NB4 (cell line): ENCODE results near the gene U2AF1.
"Not testable (repeated sequence)": the region's sequence is repeated elsewhere in the genome, so short reads cannot be mapped to it uniquely, and the experiment has no call there.

Experiments used
- DNase-seq: peaks from one replicate; pipeline ENCODE4 v3.0.0; 2010; ENCODE audit warnings: low read depth
- H3K4me3 ChIP-seq: one replicate; pipeline ENCODE4 v1.5.1; 2011; ENCODE audit warnings: mild to moderate bottlenecking, low read depth, low read length, moderate library complexity

U2AF1 gene, protein sequence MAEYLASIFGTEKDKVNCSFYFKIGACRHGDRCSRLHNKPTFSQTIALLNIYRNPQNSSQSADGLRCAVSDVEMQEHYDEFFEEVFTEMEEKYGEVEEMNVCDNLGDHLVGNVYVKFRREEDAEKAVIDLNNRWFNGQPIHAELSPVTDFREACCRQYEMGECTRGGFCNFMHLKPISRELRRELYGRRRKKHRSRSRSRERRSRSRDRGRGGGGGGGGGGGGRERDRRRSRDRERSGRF

DNA sequence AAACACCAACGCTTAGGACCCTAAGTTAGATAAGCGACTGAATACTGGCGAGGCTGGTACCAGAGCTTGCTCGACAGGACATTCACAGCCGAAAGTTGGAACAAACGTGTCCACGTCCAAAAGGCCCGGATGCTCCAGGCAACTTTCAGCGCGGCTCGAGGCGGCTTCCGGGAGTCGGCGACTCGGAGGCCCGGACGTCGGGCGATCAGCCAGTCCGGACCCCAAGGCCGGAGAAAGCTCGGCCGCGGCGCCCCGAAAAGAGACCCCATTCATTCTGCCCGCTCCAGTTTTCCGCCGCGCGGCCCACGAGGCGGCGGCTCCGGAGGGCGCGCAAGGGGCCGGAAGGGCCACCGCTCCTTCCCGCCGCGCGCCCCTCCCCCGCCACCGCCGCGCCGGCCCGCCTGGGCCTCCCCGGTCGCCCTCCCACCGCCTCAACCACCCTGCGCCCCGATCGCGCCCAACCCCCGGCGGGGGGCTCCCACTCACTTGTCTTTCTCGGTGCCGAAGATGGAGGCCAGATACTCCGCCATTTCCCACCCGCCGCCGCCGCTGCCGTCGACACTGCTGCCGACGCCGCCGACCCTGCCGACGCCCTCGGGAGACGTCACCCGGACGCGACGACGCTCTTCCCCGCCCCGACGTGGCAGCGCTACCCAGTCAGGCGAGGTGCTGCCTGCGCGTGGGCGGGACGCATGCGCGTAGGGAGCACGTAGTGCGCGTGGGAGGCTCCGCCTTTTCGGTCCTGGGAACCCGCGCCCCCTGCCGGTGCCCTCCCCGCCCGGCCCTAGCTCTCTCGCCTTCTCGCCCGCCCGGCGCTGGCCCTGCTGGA lies at the start of gene U2AF1:
U2AF1 (minus strand) TSS at position 606 of the 829 bp plus-strand sequence; CDS start at position 530, 76 bp downstream.
- H3K4me3 ChIP-seq = peak within 1 kb of the TSS; percentile 55
- DNase-seq = peak; percentile 25

DNA sequence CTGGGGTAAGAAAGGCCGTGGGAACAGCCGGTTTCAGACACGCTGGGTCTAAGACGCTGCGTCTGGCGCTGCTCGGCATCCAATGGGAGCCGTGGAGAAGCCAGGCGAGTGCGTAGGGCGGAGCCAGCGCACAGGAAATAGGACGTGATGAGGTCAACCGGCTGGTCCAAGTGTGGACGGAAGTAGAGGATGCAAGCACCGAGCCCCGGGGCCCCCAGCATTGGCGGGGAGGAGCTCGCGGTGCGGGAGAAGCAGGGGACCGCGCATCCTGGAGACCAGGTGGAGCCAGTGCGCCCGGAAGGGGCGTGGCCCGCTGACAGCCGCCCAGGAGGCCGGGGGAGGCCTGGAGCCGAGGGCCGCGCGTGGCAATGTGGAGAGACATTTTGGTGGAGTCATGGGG lies 46.2 kb upstream of the U2AF1 start:
- not testable (repeated sequence) for DNase-seq, H3K4me3 ChIP-seq

DNA sequence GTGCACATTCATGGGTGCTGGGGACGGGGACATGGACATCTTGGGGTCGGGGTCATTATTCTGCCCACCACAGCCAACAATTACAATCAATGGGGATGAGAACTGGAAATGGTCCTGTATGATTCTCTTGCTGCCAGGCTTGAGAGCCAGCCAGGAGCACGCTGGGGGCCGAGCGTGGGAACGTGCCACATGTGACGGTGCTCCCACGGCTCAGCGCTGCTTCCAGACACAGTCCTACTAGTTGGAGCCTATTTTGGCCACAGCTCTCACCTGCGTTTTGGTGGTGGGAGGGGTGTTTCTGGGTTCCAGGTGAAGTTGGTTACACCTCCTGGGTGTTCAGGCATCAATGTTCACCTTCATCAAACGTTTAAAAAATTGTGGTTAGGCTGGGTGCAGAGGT lies 42.0 kb upstream of the U2AF1 start:
- not testable (repeated sequence) for DNase-seq, H3K4me3 ChIP-seq

DNA sequence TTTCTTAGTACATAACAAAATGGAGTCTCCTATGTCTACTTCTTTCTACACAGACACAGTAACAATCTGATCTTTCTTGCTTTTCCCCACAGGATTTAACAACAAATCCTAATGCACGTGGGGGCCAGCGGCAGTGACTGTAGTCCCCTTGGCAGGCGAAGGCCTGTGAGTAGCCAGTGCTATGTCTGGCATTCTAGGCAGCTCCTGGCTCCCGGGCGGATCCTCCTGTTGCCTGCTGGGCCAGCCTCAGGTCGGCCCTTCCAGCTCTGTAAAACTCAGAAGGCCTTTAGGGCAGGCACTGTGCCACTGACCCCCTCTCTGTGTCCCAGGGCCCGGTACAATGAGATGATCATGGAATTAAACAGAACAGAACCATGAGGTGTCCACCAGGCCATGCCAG lies 40.6 kb upstream of the U2AF1 start:
- H3K4me3 ChIP-seq, DNase-seq: not testable (repeated sequence)

DNA sequence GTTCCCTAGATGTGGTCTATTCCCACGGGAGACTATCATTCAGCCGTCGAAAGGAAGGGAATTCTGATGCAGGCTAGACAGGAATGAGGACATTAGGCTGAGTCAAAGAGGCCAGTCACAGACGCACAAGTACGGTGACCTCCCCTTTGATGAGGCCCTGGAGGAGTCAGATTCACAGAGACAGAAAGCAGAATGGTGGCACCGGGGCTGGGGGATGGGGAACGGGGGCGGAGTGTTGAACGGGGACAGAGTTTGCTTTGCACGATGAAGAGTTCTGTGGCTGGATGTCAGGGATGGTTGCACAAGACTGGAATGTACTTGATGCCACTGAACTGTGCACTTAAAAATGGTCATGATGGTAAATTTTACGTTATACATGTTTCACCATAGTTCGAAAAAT lies 39.3 kb upstream of the U2AF1 start:
- H3K4me3 ChIP-seq, DNase-seq: not testable (repeated sequence)

DNA sequence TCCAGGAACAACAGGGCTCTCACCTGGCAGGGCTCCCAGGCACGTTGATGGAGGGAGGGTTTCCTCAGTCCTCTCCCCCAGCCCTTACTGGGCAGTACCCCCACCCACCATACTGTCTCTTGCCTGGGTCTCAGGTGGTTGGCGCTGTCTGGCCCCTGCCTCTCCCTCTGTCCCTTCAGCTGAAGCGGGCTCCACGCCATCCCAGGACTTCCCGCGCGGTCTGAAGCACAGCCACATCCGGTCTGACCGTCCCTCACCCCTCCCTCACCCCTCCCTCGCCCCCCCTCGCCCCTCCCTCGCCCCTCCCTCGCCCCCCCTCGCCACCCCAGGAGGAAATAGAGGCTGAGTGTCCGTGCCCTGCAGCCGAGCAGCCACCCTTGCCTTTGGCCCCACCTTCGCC lies 34.0 kb upstream of the U2AF1 start:
- H3K4me3 ChIP-seq, DNase-seq: not testable (repeated sequence)

DNA sequence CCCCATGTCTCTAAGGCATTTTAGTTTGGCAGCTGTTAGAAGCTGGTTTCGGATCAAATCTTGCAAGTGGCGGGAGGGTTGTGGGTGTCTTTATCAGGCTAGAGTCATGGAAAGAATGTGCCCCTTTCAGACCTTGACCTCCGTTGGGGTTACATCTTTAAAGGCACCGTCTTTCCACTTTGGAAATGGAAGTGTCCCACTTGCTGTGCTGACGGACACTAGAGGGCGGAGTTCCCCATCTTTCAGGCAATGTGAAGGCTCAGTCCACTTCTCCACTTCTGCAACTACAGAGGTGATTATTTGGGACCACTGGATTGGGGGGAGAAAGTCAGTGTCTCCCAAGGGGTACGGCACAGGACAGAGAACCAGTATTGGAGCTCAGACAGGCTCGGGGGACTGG lies 31.6 kb upstream of the U2AF1 start:
- not testable (repeated sequence) for DNase-seq, H3K4me3 ChIP-seq

DNA sequence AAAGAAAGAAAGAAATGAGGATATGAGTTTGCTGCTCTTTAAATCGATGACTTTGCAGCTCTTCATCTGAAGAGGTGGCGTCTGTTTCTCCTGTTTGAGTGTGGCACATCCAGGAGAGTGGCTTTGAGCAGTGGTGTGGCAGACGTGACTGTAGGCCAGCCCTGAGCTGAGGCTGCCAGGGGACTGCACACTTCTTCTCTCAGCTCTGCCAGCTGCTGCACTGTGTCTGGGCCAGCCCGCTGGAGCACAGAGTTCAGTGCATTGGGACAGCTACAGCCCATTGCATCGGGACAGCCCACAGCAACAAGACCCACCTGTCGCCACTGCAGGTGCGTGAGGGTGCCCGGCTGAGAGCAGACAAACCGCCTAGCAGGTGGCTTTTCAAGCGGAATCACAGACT lies 27.1 kb upstream of the U2AF1 start:
- DNase-seq, H3K4me3 ChIP-seq: not testable (repeated sequence)

DNA sequence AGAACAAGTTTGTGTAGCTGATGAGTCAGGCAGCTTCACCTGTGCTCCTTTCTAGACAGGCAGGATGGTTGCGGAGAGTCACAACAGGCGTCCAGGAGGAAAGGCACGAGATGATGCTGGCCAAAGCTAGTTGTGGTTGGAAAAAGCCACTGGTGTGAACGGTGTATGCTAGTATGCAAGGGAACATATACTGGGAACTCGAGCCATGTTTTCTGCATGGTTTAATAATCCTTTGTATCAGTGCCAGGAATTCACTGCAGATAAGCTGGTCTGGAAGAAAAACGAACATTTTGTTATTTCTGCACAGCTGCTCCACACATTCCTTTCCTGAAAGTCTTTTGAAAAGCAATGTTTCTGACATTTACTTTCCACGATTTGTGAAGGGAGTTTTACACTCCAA lies 22.7 kb upstream of the U2AF1 start:
- DNase-seq, H3K4me3 ChIP-seq: not testable (repeated sequence)

DNA sequence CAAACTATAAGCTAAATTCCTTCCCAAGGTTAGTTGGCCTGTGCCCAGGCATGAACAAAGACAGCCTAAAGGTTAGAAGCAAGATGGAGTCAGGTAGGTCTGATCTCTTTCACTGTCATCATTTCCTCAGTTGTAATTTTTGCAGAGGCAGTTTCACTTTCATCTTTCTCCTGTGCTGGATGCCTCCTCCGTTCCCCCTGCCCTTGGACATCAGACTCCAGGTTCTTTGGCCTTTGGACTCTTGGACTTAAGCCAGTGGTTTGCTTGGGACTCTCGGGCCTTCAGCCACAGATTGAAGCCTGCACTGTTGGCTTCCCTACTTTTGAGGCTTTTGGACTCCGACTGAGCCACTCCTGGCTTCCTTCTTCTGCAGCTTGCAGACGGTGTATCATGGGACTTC lies 8.6 kb upstream of the U2AF1 start:
- not testable (repeated sequence) for DNase-seq, H3K4me3 ChIP-seq

DNA sequence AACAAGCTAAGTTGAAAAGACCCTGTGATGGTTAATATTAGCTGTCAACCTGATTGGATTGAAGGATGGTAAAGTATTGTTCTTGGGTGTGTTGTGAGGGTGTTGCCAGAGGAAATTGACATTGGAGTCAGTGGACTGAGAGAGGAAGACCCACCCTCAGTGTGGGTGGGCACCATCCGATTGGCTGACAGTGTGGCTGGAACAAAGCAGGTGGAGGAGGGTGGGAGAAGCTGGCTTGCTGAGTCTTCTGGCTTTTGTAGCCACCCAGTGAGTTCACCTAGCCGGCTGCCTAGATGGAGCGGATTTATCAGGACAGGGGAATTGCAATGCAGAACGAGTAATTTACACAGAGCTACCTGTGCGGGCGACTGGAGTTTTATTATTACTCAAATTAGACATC lies 7.1 kb upstream of the U2AF1 start:
- not testable (repeated sequence) for H3K4me3 ChIP-seq, DNase-seq

DNA sequence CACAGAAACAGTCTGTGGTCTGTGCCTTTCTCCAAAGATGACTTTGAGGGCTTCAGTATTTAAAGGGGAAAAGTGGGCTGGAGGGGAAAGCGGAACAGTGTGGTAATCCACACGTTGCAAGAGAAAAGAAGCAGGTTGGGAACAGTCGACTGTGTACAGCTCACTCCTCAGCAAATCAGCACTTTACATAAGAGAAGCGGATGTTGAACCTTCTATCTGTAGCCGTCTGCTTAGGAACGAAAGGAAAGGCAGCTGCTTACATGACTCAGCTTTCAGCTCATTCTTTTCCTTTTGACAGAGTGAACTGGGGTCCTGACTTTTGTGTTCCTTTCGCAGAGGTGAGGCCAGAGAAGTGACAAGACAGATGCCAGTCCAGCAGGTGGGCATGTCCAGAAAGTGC lies 1.6 kb upstream of the U2AF1 start:
- not testable (repeated sequence) for H3K4me3 ChIP-seq, DNase-seq

DNA sequence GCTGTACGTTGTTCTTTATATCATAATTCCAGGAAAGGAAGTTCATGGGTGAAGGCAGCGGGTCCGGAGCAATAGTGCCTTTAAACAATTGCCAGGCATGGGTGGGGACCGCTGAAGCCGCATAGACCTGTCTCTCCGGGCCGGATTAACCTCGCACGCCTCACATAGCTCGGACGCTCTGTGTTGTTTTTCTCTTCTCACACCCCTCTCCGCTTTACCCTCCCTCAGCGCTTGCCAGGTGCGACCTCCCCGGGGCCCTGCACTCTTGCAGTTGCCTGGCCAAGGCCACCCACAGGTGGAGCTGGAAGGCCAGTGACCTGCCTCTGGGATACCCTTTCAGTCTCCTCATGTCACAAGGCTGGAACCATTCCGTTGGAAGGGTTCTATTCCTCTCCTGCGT lies 807 bp upstream of the U2AF1 start:
- H3K4me3 ChIP-seq, DNase-seq: not testable (repeated sequence)

DNA sequence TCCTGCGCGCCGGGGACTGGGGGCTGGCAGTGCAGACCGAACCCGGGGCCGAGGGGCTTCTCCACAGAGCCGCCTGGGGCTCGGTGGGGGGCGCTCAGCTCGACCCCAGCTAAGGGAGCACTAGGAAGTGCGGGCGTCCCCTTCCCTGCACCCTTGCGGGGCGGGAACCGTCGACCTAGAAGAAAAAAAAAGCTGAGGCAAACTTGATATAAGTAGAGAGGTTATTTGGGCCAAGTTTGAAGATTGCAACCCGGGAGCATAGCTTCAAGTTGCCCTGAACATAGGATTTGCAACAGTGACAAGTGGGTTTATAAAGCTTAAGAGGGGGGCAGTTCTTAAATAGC lies 396 bp upstream of the U2AF1 start:
- not testable (repeated sequence) for H3K4me3 ChIP-seq, DNase-seq

DNA sequence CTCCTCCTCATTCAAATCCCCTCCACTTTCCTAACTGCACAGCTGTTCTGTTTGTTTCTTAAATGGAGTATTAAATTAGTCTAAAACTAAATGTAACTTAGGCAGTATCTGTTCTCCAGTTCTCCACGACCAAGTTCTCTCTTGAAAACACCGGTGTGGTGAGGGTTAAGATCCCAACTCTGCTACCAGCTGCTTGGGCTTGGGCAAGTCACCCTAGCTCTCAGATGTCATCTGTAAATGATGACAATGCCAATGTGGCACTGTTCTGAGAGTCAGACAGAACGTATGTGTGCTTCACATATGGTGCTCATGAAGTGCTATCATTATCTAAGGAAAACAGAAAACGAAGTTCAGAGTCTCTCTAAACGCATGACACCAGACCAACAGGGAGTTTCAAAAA lies 2.7 kb downstream of the U2AF1 start:
- DNase-seq = not testable (repeated sequence)
- peak overlapping the region; percentile 32 for H3K4me3 ChIP-seq

DNA sequence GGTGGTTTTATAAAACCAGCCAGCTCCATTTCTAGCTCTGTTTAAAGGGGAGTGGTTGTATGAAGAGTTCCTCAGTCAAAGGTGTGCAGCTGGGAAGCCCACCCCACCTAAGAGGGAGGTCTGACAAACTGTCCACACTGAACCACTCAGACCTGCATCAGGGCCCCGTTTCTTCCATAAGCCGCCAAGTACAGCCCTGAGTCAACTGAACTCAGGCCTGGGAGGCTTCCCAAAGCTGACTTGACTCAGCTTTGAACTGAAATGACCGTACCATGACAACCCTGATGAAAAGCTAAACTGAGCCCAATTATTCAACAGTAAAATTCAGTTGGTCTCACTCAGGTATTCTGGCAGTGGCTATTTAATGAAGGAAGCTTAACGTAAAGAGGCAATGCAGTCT lies 5.1 kb downstream of the U2AF1 start:
- H3K4me3 ChIP-seq, DNase-seq: not testable (repeated sequence)

DNA sequence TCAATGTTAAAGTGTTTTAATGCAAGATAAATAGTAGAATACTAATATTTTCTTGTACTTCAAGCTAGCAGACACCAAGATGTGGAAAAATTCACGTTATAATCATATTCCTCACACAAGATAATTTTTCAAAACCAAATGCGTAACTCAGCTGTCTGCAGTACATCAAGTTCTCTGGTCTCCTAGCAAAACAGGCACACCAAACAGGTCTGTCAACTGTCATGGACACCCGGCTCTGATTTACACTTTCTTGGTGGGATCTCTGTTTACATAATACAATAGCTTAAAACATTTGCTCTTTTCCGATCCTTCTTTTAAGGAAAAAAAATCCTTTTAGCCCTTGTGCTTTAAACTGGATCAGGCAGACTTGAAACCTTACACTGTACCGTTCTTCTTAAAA lies 5.7 kb downstream of the U2AF1 start:
- not testable (repeated sequence) for H3K4me3 ChIP-seq, DNase-seq

DNA sequence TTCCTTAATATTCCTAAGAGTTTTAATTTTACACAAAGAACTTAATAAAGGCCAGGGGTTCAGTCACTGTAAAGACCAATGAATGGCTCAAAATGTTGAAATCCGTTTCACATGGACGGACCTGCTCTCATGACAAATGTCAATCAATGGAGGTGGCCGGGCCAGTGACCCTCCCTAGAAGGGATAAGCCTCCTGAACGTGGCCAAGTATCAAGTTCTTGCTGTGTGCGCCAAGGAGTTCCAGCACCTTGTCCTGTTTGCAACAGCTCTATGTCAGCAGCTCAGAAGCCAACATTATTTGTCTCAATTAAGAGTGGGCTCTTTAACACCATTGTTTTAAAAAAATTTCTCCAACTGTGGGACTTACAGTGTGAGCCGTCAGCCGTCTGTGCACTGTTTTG lies 6.4 kb downstream of the U2AF1 start:
- H3K4me3 ChIP-seq, DNase-seq: not testable (repeated sequence)

DNA sequence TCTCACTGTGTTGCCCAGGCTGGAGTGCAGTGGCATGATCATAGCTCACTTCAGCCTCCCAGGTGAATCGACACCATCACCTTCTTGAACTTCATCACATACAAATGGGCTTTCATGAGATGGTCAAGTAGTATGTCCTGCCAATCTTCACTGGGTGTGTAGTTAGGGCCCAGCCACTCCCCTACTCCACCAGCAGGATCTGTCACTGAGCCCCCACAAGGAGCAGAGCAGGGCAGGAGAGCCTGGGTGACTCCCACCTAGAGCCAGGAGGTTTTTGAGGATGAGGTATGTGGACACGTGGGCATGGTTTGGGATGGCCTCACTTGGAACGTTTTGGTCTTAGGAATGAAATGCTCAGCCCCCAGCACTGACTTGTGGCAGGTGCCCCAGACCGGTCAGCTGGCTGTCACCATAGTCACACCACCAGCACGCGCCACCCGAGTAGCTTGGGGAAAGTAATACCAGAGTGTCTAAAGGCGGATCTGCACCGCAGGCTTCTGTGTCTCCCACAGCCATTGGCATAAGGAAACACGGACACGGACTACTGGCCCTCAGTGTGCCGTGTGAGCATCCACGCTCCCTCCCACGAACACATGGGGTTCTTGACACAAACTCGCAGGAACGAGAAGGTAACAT lies 15.3 kb downstream of the U2AF1 start:
- not testable (repeated sequence) for DNase-seq, H3K4me3 ChIP-seq

DNA sequence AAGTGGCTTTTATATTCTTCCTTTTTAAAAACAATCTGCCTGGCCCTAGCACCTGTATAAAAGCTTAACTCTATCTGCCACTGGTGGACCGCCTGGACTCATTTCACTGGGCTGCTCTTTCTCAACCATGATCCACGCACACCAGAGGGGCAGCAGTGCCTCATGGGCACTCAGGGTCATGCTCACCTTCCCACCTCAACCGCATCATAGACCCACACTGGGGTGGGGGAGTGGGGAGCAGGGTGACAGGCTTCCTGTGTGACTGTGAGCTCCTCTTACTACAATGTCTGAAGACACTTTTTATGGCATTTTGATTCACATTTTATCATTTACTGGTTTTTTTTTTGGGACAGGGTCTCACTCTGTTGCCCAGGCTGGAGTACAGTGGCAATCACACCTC lies 16.4 kb downstream of the U2AF1 start:
- DNase-seq, H3K4me3 ChIP-seq: not testable (repeated sequence)
